Measurements from ENCODE around the gene EMX2.

DNA sequence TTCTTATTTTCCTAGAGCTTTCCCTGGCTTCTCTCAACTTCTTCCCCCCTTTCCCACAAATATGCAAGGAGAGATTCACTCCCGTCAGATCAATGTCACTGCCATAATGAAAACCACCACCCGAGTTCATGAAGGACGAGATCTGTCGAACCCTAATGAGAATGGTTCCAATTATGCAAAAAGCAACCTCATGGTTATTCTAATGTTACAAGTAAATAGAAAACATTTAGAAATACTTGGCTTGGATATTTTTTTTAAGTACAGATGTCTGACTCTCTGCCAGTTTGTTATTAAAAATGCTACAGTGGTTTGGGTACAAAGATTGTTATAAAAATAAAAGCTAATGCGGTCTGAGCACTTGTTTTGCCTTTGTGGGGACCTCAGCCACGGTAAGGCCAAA, 25.9 kb upstream of the EMX2 start:
- TF ChIP-seq, protein P1, sequence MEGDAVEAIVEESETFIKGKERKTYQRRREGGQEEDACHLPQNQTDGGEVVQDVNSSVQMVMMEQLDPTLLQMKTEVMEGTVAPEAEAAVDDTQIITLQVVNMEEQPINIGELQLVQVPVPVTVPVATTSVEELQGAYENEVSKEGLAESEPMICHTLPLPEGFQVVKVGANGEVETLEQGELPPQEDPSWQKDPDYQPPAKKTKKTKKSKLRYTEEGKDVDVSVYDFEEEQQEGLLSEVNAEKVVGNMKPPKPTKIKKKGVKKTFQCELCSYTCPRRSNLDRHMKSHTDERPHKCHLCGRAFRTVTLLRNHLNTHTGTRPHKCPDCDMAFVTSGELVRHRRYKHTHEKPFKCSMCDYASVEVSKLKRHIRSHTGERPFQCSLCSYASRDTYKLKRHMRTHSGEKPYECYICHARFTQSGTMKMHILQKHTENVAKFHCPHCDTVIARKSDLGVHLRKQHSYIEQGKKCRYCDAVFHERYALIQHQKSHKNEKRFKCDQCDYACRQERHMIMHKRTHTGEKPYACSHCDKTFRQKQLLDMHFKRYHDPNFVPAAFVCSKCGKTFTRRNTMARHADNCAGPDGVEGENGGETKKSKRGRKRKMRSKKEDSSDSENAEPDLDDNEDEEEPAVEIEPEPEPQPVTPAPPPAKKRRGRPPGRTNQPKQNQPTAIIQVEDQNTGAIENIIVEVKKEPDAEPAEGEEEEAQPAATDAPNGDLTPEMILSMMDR (IDR thresholded peaks at IDR 0.05) = no peak
- TF ChIP-seq POLR2A (IDR thresholded peaks at IDR 0.05) (no peak), POLR2AphosphoS5 (IDR thresholded peaks at IDR 0.05) (no peak)

Measured in prostate gland (tissue), 2 donors.